Breast epithelium (tissue), 4 donors: Measurements from ENCODE around the gene NOC3L. TPM values are rescaled to one million over a fixed set of nuclear protein-coding genes. Genes with fewer than 3 reads are reported as not detected.
"Not testable (repeated sequence)": the region's sequence is repeated elsewhere in the genome, so short reads cannot be mapped to it uniquely, and the experiment has no call there.

Source experiments
- DNase-seq, 2 donors: peaks; one replicate each; pipeline ENCODE4 v3.0.0-alpha.2; 2019; ENCODE audit warnings: low spot score in 2 of 2
- H3K27ac ChIP-seq, 2 donors: fragments of 200-600 bp; sonication (generic) in 1 of 2; one replicate each; pipeline ENCODE4 v1.5.1; 2016 to 2019; ENCODE audit warnings: mild to moderate bottlenecking in 1 of 2
- H3K27me3 ChIP-seq, 2 donors: fragments of 200-600 bp; sonication (generic) in 1 of 2; one replicate each; pipeline versions ENCODE4 v1.5.1 to v1.6.0; 2017 to 2019; ENCODE audit warnings: control low read depth in 1 of 2, mild to moderate bottlenecking in 1 of 2
- H3K36me3 ChIP-seq: fragments of 200-600 bp; one replicate; pipeline ENCODE4 v1.5.1; 2019
- H3K4me1 ChIP-seq, 2 donors: fragments of 200-600 bp; sonication (generic); one replicate each; pipeline ENCODE4 v1.5.1; 2016 to 2019; ENCODE audit warnings: control low read depth in 1 of 2
- H3K4me3 ChIP-seq, 3 donors: fragments of 200-600 bp; sonication (generic); 1 replicate in 2 of 3; 2 replicates in 1 of 3; pipeline ENCODE4 v1.5.1; 2016 to 2019; ENCODE audit warnings: mild to moderate bottlenecking in 3 of 3, moderate library complexity in 2 of 3
- H3K9me3 ChIP-seq, 2 donors: fragments of 200-600 bp; sonication (generic) in 1 of 2; one replicate each; pipeline ENCODE4 v1.5.1; 2016 to 2019; ENCODE audit warnings: control low read depth in 1 of 2
- CTCF ChIP-seq, 3 donors: fragments of 450-650 bp; IDR thresholded peaks; one replicate each; pipeline ENCODE4 v1.5.1; 2016 to 2017; ENCODE audit warnings: antibody characterized with exemption in 3 of 3, mild to moderate bottlenecking in 3 of 3, moderate library complexity in 3 of 3
- POLR2A ChIP-seq: fragments of 450-650 bp; IDR thresholded peaks from one replicate; pipeline ENCODE4 v1.6.1; 2016; ENCODE audit warnings: antibody characterized with exemption, mild to moderate bottlenecking, moderate library complexity
- POLR2AphosphoS5 ChIP-seq, 3 donors: sonication (generic); formaldehyde crosslinking; IDR thresholded peaks; one replicate each; pipeline ENCODE4 v1.6.1; 2017; ENCODE audit warnings: antibody characterized with exemption in 3 of 3
- intact Hi-C: fragments of 100-400 bp; cut with DNase I; formaldehyde crosslinking; loops from one replicate; pipeline ENCODE4 v1.15.1; 2023; ENCODE audit warnings: low total_unique reads
- total RNA-seq, 3 donors: library from RNA; depleted of rRNA; stranded (reverse); fragments of >200 nt; gene quantifications; one replicate each; pipeline ENCODE4 v1.1.0, GENCODE V29; 2016

NOC3L gene
- total RNA-seq, 3 donors from 2014 or later, result 14.9 to 26.2 (median 25.6) TPM

- Histone ChIP-seq H3K36me3 (peaks cover 2% of the 10 kb centered on the region), H3K27me3 (no peaks in the 10 kb centered on the region), H3K27ac (no peak overlapping the region), H3K4me3 (no peak overlapping the region), H3K9me3 (no peaks in the 10 kb centered on the region), H3K4me1 (no peaks in the 10 kb centered on the region)
- intact Hi-C loops, result no loop called here
- TF ChIP-seq POLR2A (no peak), POLR2AphosphoS5 (IDR thresholded peaks at IDR 0.05) (no peak), CTCF (IDR thresholded peaks at IDR 0.05) (no peak)
- no peak for DNase-seq
Measured at GRCh38 chr10:94351089-94351488, 11.7 kb downstream of the NOC3L start.

DNA sequence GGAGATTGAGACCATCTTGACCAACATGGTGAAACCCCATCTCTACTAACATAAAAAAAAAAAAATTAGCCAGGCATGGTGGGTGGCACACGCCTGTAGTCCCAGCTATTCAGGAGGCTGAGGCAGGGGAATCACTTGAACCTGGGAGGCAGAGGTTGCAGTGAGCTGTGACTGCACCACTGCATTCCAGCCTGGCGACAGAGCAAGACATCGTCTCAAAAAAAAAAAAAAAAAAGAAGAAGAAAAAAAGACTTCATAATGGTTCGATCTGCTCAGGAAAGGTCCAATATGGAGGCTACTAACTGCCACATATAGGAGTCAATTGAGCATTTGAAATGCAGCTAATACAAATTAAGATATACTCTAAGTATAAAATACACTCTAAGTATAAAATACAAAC, 12.2 kb downstream of the NOC3L start:
- H3K36me3 ChIP-seq, intact Hi-C loops, H3K27ac ChIP-seq, H3K27me3 ChIP-seq, H3K9me3 ChIP-seq, H3K4me3 ChIP-seq, H3K4me1 ChIP-seq, DNase-seq: not testable (repeated sequence)

DNA sequence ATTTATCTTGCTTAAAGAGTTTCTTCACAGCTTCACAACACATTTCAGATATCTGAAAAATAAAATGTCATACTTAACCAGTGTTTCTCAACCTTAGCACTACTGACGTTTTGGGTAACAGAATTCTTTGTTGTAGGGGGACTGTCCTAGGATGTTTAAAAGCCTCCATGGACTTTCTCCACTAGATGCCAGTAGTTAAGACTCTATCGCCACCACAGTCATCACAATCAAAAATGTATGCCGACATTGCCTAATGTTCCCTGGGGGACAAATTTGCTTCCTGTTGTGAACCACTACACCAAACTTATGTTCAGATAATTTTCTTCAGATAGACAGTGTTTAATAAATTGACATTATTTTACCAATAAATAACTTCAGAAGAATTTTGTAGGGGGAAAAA, 13.4 kb downstream of the NOC3L start:
- Histone ChIP-seq H3K27ac (no peak overlapping the region), H3K9me3 (no peaks in the 10 kb centered on the region), H3K36me3 (peaks cover 11% of the 10 kb centered on the region), H3K27me3 (no peaks in the 10 kb centered on the region), H3K4me3 (no peak overlapping the region), H3K4me1 (no peaks in the 10 kb centered on the region)
- DNase-seq, result no peak
- intact Hi-C loops, result no loop called here
- TF ChIP-seq CTCF (IDR thresholded peaks at IDR 0.05), result no peak
- TF ChIP-seq POLR2A, result no peak
- TF ChIP-seq POLR2AphosphoS5 (IDR thresholded peaks at IDR 0.05), result no peak

DNA sequence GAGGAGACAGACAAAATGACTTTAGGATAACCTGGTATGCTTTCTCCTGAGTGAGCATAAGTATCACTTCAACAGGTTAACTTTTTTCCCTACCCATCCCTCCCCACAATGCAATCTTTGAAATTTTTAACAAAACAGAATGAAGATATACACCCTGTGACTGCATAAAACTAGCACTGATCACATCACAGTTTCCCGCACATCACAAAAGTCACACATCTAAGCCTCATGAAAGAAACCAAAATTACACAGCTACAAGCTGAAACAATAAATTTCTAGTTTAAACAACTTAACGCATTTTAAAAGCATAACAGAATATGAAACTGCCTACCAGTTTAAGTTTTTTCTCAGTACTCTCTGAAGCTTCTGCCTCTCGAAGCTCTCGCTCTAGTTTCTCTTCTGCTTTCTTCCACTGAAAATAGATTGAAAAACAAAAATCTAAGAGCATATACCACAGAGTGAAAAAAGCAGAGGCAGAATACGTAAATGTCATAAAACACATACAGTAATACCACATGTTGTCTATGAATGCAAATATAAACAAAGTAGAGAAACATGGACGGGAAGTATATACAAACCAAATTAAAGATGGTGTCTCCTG, 18.1 kb downstream of the NOC3L start:
- Histone ChIP-seq H3K27ac (no peak overlapping the region), H3K9me3 (no peaks in the 10 kb centered on the region), H3K27me3 (no peaks in the 10 kb centered on the region), H3K4me1 (no peaks in the 10 kb centered on the region), H3K4me3 (no peak overlapping the region), H3K36me3 (peaks cover 18% of the 10 kb centered on the region)
- no peak for DNase-seq
- intact Hi-C loops, result no loop called here
- TF ChIP-seq CTCF (IDR thresholded peaks at IDR 0.05) (no peak), POLR2A (no peak)

DNA sequence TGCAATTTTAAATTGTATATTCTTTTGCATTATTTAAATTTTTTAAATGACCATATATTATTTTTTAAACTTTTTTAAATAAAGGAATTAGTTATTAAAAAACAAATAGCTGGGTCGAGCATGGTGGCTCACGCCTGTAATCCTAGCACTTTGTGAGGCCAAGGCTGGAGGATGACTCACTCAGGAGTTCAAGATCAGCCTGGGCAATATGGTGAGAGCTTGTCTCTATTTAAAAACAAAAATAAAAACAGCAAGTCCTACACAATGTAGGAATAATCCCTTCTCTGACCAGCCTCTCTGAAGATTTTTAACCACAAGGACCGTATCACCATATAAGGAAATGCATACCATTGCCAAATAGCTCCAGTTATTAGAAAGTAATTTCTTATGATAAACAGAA, 19.6 kb downstream of the NOC3L start:
- Histone ChIP-seq H3K27me3 (no peaks in the 10 kb centered on the region), H3K27ac (no peak overlapping the region), H3K9me3 (no peaks in the 10 kb centered on the region), H3K4me1 (no peaks in the 10 kb centered on the region), H3K36me3 (peaks cover 24% of the 10 kb centered on the region), H3K4me3 (no peak overlapping the region)
- no peak for DNase-seq
- intact Hi-C loops, result no loop called here
- TF ChIP-seq CTCF (IDR thresholded peaks at IDR 0.05) (no peak), POLR2A (no peak), POLR2AphosphoS5 (IDR thresholded peaks at IDR 0.05) (no peak)

GRCh38 chr10:94334857-94335256, 27.9 kb downstream of the NOC3L start:
- H3K9me3 ChIP-seq, result no peaks in the 10 kb centered on the region
- H3K36me3 ChIP-seq, result peaks cover 19% of the 10 kb centered on the region
- H3K27me3 ChIP-seq, result no peaks in the 10 kb centered on the region
- no peak for DNase-seq
- no peaks in the 10 kb centered on the region for H3K4me1 ChIP-seq
- H3K4me3 ChIP-seq, result no peak overlapping the region
- H3K27ac ChIP-seq, result no peak overlapping the region
- TF ChIP-seq CTCF (IDR thresholded peaks at IDR 0.05) (no peak), POLR2AphosphoS5 (IDR thresholded peaks at IDR 0.05) (no peak), POLR2A (no peak)
- intact Hi-C loops, result loop anchor here (5.0 kb wide), 1 partner anchor 192 kb away; no protein-coding TSS in a partner anchor
